H1 (cell line): ENCODE results near the gene GNA12. TPM values are rescaled to one million over a fixed set of nuclear protein-coding genes. Genes with fewer than 3 reads are reported as not detected.

Experiments
- CTCF ChIA-PET: fragments of 300-600 bp; sonication (Branson Sonifier 250); formaldehyde crosslinking; loops from one replicate; lab custom pipeline; 2021; ENCODE audit not compliant: partially characterized antibody; lab: Charles Lee
- POLR2A ChIA-PET: fragments of 300-600 bp; sonication (Branson Sonifier 250); formaldehyde crosslinking; loops from one replicate; lab custom pipeline; 2021; ENCODE audit warnings: inconsistent platforms; ENCODE audit not compliant: partially characterized antibody; lab: Charles Lee
- DNase-seq, 2 experiments: peaks; one replicate each; pipeline versions ENCODE4 v3.0.0 to v3.0.0-alpha.2; 2010 to 2022; ENCODE audit warnings: low spot score in 2 of 2, low read depth in 1 of 2, mixed read lengths in 1 of 2
- FAIRE-seq: peaks from 2 replicates; lab custom pipeline; 2011; peaks lifted over from hg19 to GRCh38; lab: Jason Lieb, UNC
- H2AFZ ChIP-seq: 2 replicates; pipeline ENCODE4 v1.8.1; 2012; ENCODE audit warnings: low read length, inconsistent platforms
- H2AK5ac ChIP-seq: 2 replicates; pipeline ENCODE4 v1.6.1; 2013; ENCODE audit warnings: low read depth, low read length
- H2BK120ac ChIP-seq: replicated peaks from 2 replicates; pipeline ENCODE3; 2013; ENCODE audit warnings: low read depth, low read length, inconsistent platforms
- H2BK12ac ChIP-seq: 2 replicates; pipeline ENCODE4 v1.6.1; 2013; ENCODE audit warnings: low read depth, low read length
- H2BK15ac ChIP-seq: 2 replicates; pipeline ENCODE4 v1.6.1; 2013; ENCODE audit warnings: low read length
- H2BK20ac ChIP-seq: 2 replicates; pipeline ENCODE4 v1.6.1; 2013; ENCODE audit warnings: low read length
- H2BK5ac ChIP-seq: 2 replicates; pipeline ENCODE4 v1.6.1; 2013; ENCODE audit warnings: low read depth, low read length
- H3K14ac ChIP-seq: 2 replicates; pipeline ENCODE4 v1.6.1; 2013; ENCODE audit warnings: inconsistent platforms; ENCODE audit not compliant: insufficient read length
- H3K18ac ChIP-seq: 2 replicates; pipeline ENCODE4 v1.6.1; 2013; ENCODE audit warnings: low read length; ENCODE audit errors: extremely low read depth
- H3K23ac ChIP-seq: 2 replicates; pipeline ENCODE4 v1.6.1; 2013; ENCODE audit warnings: inconsistent platforms; ENCODE audit not compliant: insufficient read length
- H3K23me2 ChIP-seq: 2 replicates; pipeline ENCODE4 v1.6.1; 2013; ENCODE audit warnings: low read depth, low read length
- H3K27ac ChIP-seq: 2 replicates; pipeline ENCODE4 v1.6.1; 2011; ENCODE audit warnings: low read depth, low read length, inconsistent platforms
- H3K27me3 ChIP-seq, 4 experiments: replicated peaks in 1 of 4; 1 replicate in 1 of 4; 2 replicates in 3 of 4; pipeline versions ENCODE4 v1.6.1 to v1.8.1; 2011 to 2013; ENCODE audit warnings: low read length in 3 of 4, mild to moderate bottlenecking in 3 of 4, inconsistent platforms in 2 of 4, mixed read lengths in 2 of 4, moderate library complexity in 1 of 4; ENCODE audit not compliant: control insufficient read depth in 3 of 4, insufficient read depth in 3 of 4; ENCODE audit errors: extremely low read depth in 1 of 4
- H3K36me3 ChIP-seq, 4 experiments: 2 replicates each; pipeline versions ENCODE4 v1.6.1 to v1.8.1; 2011 to 2013; ENCODE audit warnings: mild to moderate bottlenecking in 4 of 4, low read length in 3 of 4, moderate library complexity in 2 of 4, control low read depth in 1 of 4, inconsistent platforms in 1 of 4; ENCODE audit not compliant: insufficient read depth in 4 of 4, control insufficient read depth in 2 of 4
- H3K4ac ChIP-seq: replicated peaks from 2 replicates; pipeline ENCODE3; 2013; ENCODE audit warnings: low read length, low read depth, mixed read lengths, inconsistent platforms; ENCODE audit not compliant: insufficient read length
- H3K4me1 ChIP-seq, 4 experiments: replicated peaks in 1 of 4; 1 replicate in 1 of 4; 2 replicates in 3 of 4; pipeline versions ENCODE4 v1.6.1 to v1.8.1; 2011 to 2013; ENCODE audit warnings: low read length in 3 of 4, inconsistent platforms in 2 of 4, mixed read lengths in 1 of 4; ENCODE audit not compliant: insufficient read depth in 4 of 4, control insufficient read depth in 3 of 4
- H3K4me2 ChIP-seq, 2 experiments: 2 replicates each; pipeline versions ENCODE4 v1.6.1 to v1.8.1; 2011 to 2013; ENCODE audit warnings: low read depth in 2 of 2, low read length in 2 of 2, control low read depth in 1 of 2, inconsistent platforms in 1 of 2, mild to moderate bottlenecking in 1 of 2; ENCODE audit not compliant: insufficient read depth in 1 of 2
- H3K4me3 ChIP-seq, 4 experiments: fragments of 200-600, 300-600 bp in 1 of 4; sonication (generic), shearing (Covaris generic), sonication (Bioruptor Twin) in 1 of 4; 2 replicates each; pipeline versions ENCODE4 v1.5.1 to v1.8.1; 2011 to 2016; ENCODE audit warnings: low read length in 4 of 4, low read depth in 3 of 4, control low read depth in 2 of 4, inconsistent platforms in 2 of 4, mild to moderate bottlenecking in 2 of 4, mixed read lengths in 1 of 4, moderate library complexity in 1 of 4; ENCODE audit not compliant: insufficient read depth in 2 of 4; ENCODE audit errors: extremely low read depth in 1 of 4
- H3K56ac ChIP-seq: replicated peaks from 2 replicates; pipeline ENCODE3; 2013; ENCODE audit warnings: low read depth, mild to moderate bottlenecking, mixed read lengths, low read length, inconsistent platforms; ENCODE audit not compliant: insufficient read length
- H3K79me1 ChIP-seq: 2 replicates; pipeline ENCODE4 v1.6.1; 2013; ENCODE audit warnings: low read depth, low read length, control low read depth
- H3K79me2 ChIP-seq, 2 experiments: 2 replicates each; pipeline versions ENCODE4 v1.6.1 to v1.8.1; 2012 to 2013; ENCODE audit warnings: low read length in 2 of 2, mild to moderate bottlenecking in 2 of 2, inconsistent platforms in 1 of 2; ENCODE audit not compliant: insufficient read depth in 2 of 2, control insufficient read depth in 1 of 2
- H3K9ac ChIP-seq, 4 experiments: replicated peaks in 1 of 4; 1 replicate in 1 of 4; 2 replicates in 3 of 4; pipeline versions ENCODE4 v1.6.1 to v1.8.1; 2011 to 2013; ENCODE audit warnings: low read depth in 3 of 4, low read length in 3 of 4, control low read depth in 2 of 4, mild to moderate bottlenecking in 2 of 4, moderate library complexity in 2 of 4, inconsistent platforms in 1 of 4; ENCODE audit errors: extremely low read depth in 1 of 4
- H3K9me3 ChIP-seq, 2 experiments: 2 replicates each; pipeline versions ENCODE4 v1.6.1 to v1.8.1; 2012 to 2013; ENCODE audit warnings: mild to moderate bottlenecking in 2 of 2, moderate library complexity in 2 of 2, control low read depth in 1 of 2, inconsistent platforms in 1 of 2, low read depth in 1 of 2, low read length in 1 of 2, mixed read lengths in 1 of 2; ENCODE audit not compliant: insufficient read depth in 2 of 2
- H4K20me1 ChIP-seq, 2 experiments: replicated peaks in 1 of 2; 2 replicates each; pipeline versions ENCODE3 to v1.8.1; 2011 to 2013; ENCODE audit warnings: inconsistent platforms in 2 of 2, low read length in 2 of 2, mild to moderate bottlenecking in 1 of 2; ENCODE audit not compliant: insufficient read depth in 2 of 2, control insufficient read depth in 1 of 2
- H4K5ac ChIP-seq: 2 replicates; pipeline ENCODE4 v1.6.1; 2013; ENCODE audit warnings: low read length, low read depth, mixed read lengths, inconsistent platforms; ENCODE audit not compliant: insufficient read length
- H4K8ac ChIP-seq: 2 replicates; pipeline ENCODE4 v1.8.0; 2013; ENCODE audit warnings: mild to moderate bottlenecking, moderate library complexity, low read length, inconsistent platforms; ENCODE audit not compliant: insufficient read depth; ENCODE audit errors: extremely low read depth
- H4K91ac ChIP-seq: replicated peaks from 2 replicates; pipeline ENCODE3; 2013; ENCODE audit warnings: low read length, mixed read lengths, inconsistent platforms; ENCODE audit not compliant: insufficient read length
- BACH1 ChIP-seq: IDR thresholded peaks from 2 replicates; pipeline ENCODE4 v1.6.1; 2012; ENCODE audit warnings: low read length, improper control_type of control experiment
- BRCA1 ChIP-seq: IDR thresholded peaks from 2 replicates; pipeline ENCODE4 v1.6.1; 2012; ENCODE audit warnings: low read depth, low read length, improper control_type of control experiment
- CBX5 ChIP-seq: fragments of 300-800, 300-1000 bp; sonication (generic); IDR thresholded peaks from 2 replicates; pipeline ENCODE4 v1.7.1; 2016; ENCODE audit warnings: antibody characterized with exemption, low read length, low read depth
- CTBP2 ChIP-seq: IDR thresholded peaks from 2 replicates; pipeline ENCODE4 v1.7.0; 2011; ENCODE audit warnings: borderline replicate concordance, mild to moderate bottlenecking, moderate library complexity, mixed read lengths, low read length; ENCODE audit not compliant: insufficient read depth, insufficient read length
- KDM4A ChIP-seq: IDR thresholded peaks from one replicate; pipeline ENCODE4 v1.7.1; 2012; ENCODE audit warnings: low read depth, mild to moderate bottlenecking, moderate library complexity, low read length, inconsistent platforms; ENCODE audit not compliant: severe bottlenecking
- MAFK ChIP-seq: IDR thresholded peaks from 2 replicates; pipeline ENCODE4 v1.6.1; 2012; ENCODE audit warnings: low read depth, mild to moderate bottlenecking, improper control_type of control experiment, low read length
- NANOG ChIP-seq: IDR thresholded peaks from 2 replicates; pipeline ENCODE4 v1.6.1; 2011; ENCODE audit warnings: low read length, low read depth, mild to moderate bottlenecking, inconsistent platforms; ENCODE audit not compliant: insufficient read depth, poor library complexity, severe bottlenecking
- NRF1 ChIP-seq: IDR thresholded peaks from 2 replicates; pipeline ENCODE4 v1.6.1; 2011; ENCODE audit warnings: mild to moderate bottlenecking, low read depth, low read length, improper control_type of control experiment
- POU5F1 ChIP-seq: IDR thresholded peaks from 2 replicates; pipeline ENCODE4 v1.6.1; 2011; ENCODE audit warnings: low read depth, mild to moderate bottlenecking, low read length, moderate library complexity
- RNF2 ChIP-seq: fragments of 200-900, 300-1000 bp; sonication (generic); IDR thresholded peaks from 2 replicates; pipeline ENCODE4 v1.7.1; 2016; ENCODE audit warnings: borderline replicate concordance, low read depth, mild to moderate bottlenecking, antibody characterized with exemption, low read length; ENCODE audit not compliant: poor library complexity, severe bottlenecking; ENCODE audit errors: missing control alignments
- SP4 ChIP-seq: IDR thresholded peaks from 2 replicates; pipeline ENCODE4 v1.6.1; 2012; ENCODE audit warnings: low read length, inconsistent platforms
- TAF1 ChIP-seq: IDR thresholded peaks from 2 replicates; pipeline ENCODE4 v1.6.1; 2011; ENCODE audit warnings: mild to moderate bottlenecking, low read depth, low read length
- whole genome bisulfite sequencing, 2 experiments: shearing (Covaris generic) in 1 of 2; methylation state at CpG; one replicate each; pipeline versions ENCODE4 v1.1.6 to v1.1.7; 2013 to 2015; ENCODE audit warnings: low lambda C conversion rate in 2 of 2, mixed read lengths in 2 of 2, inconsistent platforms in 1 of 2, low coverage in 1 of 2, missing lambda C conversion rate in 1 of 2; ENCODE audit not compliant: insufficient replicate concordance in 2 of 2, insufficient coverage in 1 of 2, insufficient read length in 1 of 2; ENCODE audit errors: extremely low coverage in 1 of 2, missing lambda C conversion rate in 1 of 2; 5-methylcytosine and 5-hydroxymethylcytosine counted together
- polyA plus RNA-seq, 7 experiments: library from polyadenylated mRNA; depleted of rRNA in 3 of 7; stranded (reverse) in 5 of 7; unstranded in 2 of 7; fragments of >200 nt in 5 of 7; fragments of 200-250 nt in 2 of 7; gene quantifications; 1 replicate in 5 of 7; 2 replicates in 1 of 7; 4 replicates in 1 of 7; pipeline versions ENCODE4 v1.2.1 to v1.2.3, GENCODE V29; 2011 to 2013; ENCODE audit warnings: missing spikeins in 2 of 7, mixed read lengths in 2 of 7
- total RNA-seq: library from RNA; stranded (reverse); fragmentation: NEBNext Ultra II Directional; extraction: Animal tissue kit (Norgen Biotek cat#: 25700); gene quantifications from 2 replicates; pipeline ENCODE4 v1.2.1, GENCODE V29; 2021
- TF ChIP-seq, protein P1 (sequence below): IDR thresholded peaks from 2 replicates; pipeline ENCODE4 v1.6.1; 2012; ENCODE audit warnings: inconsistent platforms

The GNA12 gene
- total and polyA plus RNA-seq, 2 of the 8 experiments (the other 6 are each of a cell fraction or from before 2014, with no cell fraction given), result 96.5 to 109 TPM

DNA sequence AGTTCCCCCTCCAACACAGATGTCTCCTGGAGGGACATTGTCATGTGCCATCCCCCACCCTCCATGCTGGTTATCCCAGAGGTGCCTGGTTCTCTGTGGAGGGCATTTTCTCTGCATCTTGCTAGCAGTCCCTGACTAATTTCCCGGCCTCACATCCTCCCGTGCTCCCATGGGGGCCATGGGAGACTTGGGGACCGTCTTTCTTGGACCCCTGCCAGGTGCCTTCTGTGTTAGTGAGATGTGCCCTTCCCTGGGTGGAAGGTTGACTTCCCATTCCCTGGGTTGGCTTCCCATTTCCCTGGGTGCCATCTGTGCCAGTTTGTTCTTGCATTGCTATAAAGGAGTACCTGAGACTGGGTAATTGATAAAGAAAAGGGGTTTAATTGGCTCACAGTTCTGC, 22.5 kb upstream of the GNA12 start:
- Histone ChIP-seq H4K5ac (no peak overlapping the region), H3K4me2 (no peak overlapping the region), H3K14ac (no peak overlapping the region), H3K23ac (no peak overlapping the region), H3K18ac (no peak overlapping the region), H4K91ac (no peak overlapping the region), H2BK5ac (no peak overlapping the region), H3K9ac (no peak overlapping the region), H3K9me3 (no peaks in the 10 kb centered on the region), H3K27me3 (no peaks in the 10 kb centered on the region), H3K4me1 (peaks cover 0 to 19% (median 8%) of the 10 kb centered on the region in 4 experiments; a peak in 5 of 7 replicates), H2AFZ (no peak overlapping the region), H2BK20ac (no peak overlapping the region; the same call in 1 of the 2 replicates), H3K79me1 (no peaks in the 10 kb centered on the region), H4K8ac (no peak overlapping the region), H3K23me2 (no peaks in the 10 kb centered on the region; the same call in 1 of the 2 replicates), H3K36me3 (no peaks in the 10 kb centered on the region), H2AK5ac (no peak overlapping the region), H3K56ac (no peak overlapping the region), H3K4me3 (no peak overlapping the region), H3K27ac (no peak overlapping the region), H2BK15ac (no peak overlapping the region), H3K79me2 (no peaks in the 10 kb centered on the region), H2BK120ac (no peak overlapping the region), H4K20me1 (no peaks in the 10 kb centered on the region), H2BK12ac (no peak overlapping the region), H3K4ac (no peak overlapping the region)
- ChIA-PET CTCF (interaction anchor here (0.6 to 4.1 kb wide), 17 partner anchors 9 to 765 kb away, joined by 3 to 34 read pairs (median 5); partner anchors contain the start of gene SDK1), POLR2A (interaction anchor here (0.8 kb wide), 1 partner anchor 10 kb away, joined by 3 read pairs; no protein-coding TSS in a partner anchor)
- no peak for FAIRE-seq
- 94% methylated on average over 3 of the region's 3 CpGs; no CpG with 5 or more reads in 1 of the 2 experiments for WGBS, 2 experiments
- no peak for DNase-seq
- TF ChIP-seq SP4 (no peak), POU5F1 (no peak), NANOG (no peak), BACH1 (no peak), BRCA1 (no peak), KDM4A (no peak), CTBP2 (no peak), CBX5 (no peak), RNF2 (no peak), MAFK (no peak), TAF1 (no peak), NRF1 (no peak)
- TF ChIP-seq, protein P1, sequence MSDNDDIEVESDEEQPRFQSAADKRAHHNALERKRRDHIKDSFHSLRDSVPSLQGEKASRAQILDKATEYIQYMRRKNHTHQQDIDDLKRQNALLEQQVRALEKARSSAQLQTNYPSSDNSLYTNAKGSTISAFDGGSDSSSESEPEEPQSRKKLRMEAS, result no peak
